ENCODE measurements around the gene PAK4. TPM values are rescaled to one million over a fixed set of nuclear protein-coding genes. Genes with fewer than 3 reads are reported as not detected.
"Not testable (repeated sequence)": the region's sequence is repeated elsewhere in the genome, so short reads cannot be mapped to it uniquely, and the experiment has no call there.

PAK4 gene
- total and polyA plus RNA-seq, 5 donors from 2014 or later, result 0.87 to 10.9 (median 1.8) TPM

GRCh38 chr19:39083983-39084731, 41.4 kb upstream of the PAK4 start, which contains the start of gene ACP7:
ACP7 (plus strand) TSS chr19:39084368; CDS start chr19:39085270, 902 bp downstream.
- peak within 1 kb of the TSS in 3 of 4 donors; percentile 68 to 74 (median 73) for H3K4me3 Mint-ChIP-seq
- H3K27me3 Mint-ChIP-seq, result peaks cover 76% of the 10 kb centered on the region
- Histone ChIP-seq H3K36me3 (ENCODE audit: control insufficient read depth, insufficient read depth, low read length) (no peaks in the 10 kb centered on the region), H3K4me3 (ENCODE audit: low read depth, low read length) (no peak within 1 kb of the TSS), H3K27me3 (ENCODE audit: control insufficient read depth, insufficient read depth, low read length) (peaks cover 25% of the 10 kb centered on the region), H3K4me1 (ENCODE audit: control insufficient read depth, insufficient read depth, low read length, poor library complexity, severe bottlenecking) (peaks cover 14% of the 10 kb centered on the region), H3K27ac (ENCODE audit: insufficient read depth, low read length, poor library complexity, severe bottlenecking) (no peak within 1 kb of the TSS), H3K9me3 (ENCODE audit: control insufficient read depth in 2 of 2, low read length in 2 of 2) (no peaks in the 10 kb centered on the region)
- no peaks in the 10 kb centered on the region for H3K9me3 Mint-ChIP-seq
- peak; percentile 43 to 56 for ATAC-seq (ENCODE audit: low read depth in 2 of 2)
- no peaks in the 10 kb centered on the region for H3K36me3 Mint-ChIP-seq
- H3K4me1 Mint-ChIP-seq, result peaks cover 0 to 29% (median 5%) of the 10 kb centered on the region in 4 donors
- peak in 1 of 3 donors; percentile 13 for DNase-seq
- H3K27ac Mint-ChIP-seq, result peak within 1 kb of the TSS in 2 of 3 donors; percentile 42 to 82

- Mint-ChIP-seq H3K9me3 (peaks cover 0 to 1% (median 0%) of the 10 kb centered on the region in 7 donors), H3K4me3 (peak overlapping the region in 2 of 4 donors; percentile 46 to 73), H3K27ac (no peak overlapping the region), H3K36me3 (no peaks in the 10 kb centered on the region), H3K27me3 (peaks cover 77% of the 10 kb centered on the region), H3K4me1 (peaks cover 0 to 29% (median 5%) of the 10 kb centered on the region in 4 donors)
- Histone ChIP-seq H3K9me3 (ENCODE audit: control insufficient read depth in 2 of 2, low read length in 2 of 2) (no peaks in the 10 kb centered on the region), H3K4me3 (ENCODE audit: low read depth, low read length) (no peak overlapping the region), H3K27me3 (ENCODE audit: control insufficient read depth, insufficient read depth, low read length) (peaks cover 27% of the 10 kb centered on the region), H3K36me3 (ENCODE audit: control insufficient read depth, insufficient read depth, low read length) (no peaks in the 10 kb centered on the region), H3K4me1 (ENCODE audit: control insufficient read depth, insufficient read depth, low read length, poor library complexity, severe bottlenecking) (peaks cover 14% of the 10 kb centered on the region), H3K27ac (ENCODE audit: insufficient read depth, low read length, poor library complexity, severe bottlenecking) (no peak overlapping the region)
- DNase-seq (no peak), ATAC-seq (ENCODE audit: low read depth in 2 of 2) (no peak)
These were observed 40.9 kb upstream of the PAK4 start for GRCh38 chr19:39084732-39085080.

GRCh38 chr19:39085392-39085791, 40.2 kb upstream of the PAK4 start:
- ATAC-seq (ENCODE audit: low read depth in 2 of 2) (no peak), DNase-seq (no peak)
- Mint-ChIP-seq H3K4me3 (peak overlapping the region in 2 of 4 donors; percentile 27 to 70), H3K27ac (peak overlapping the region in 1 of 3 donors; percentile 42), H3K27me3 (peaks cover 77% of the 10 kb centered on the region), H3K9me3 (peaks cover 0 to 1% (median 0%) of the 10 kb centered on the region in 7 donors), H3K4me1 (peaks cover 0 to 29% (median 5%) of the 10 kb centered on the region in 4 donors), H3K36me3 (no peaks in the 10 kb centered on the region)
- no peaks in the 10 kb centered on the region for H3K36me3 ChIP-seq (ENCODE audit: control insufficient read depth, insufficient read depth, low read length)
- H3K9me3 ChIP-seq (ENCODE audit: control insufficient read depth in 2 of 2, low read length in 2 of 2), result no peaks in the 10 kb centered on the region
- no peak overlapping the region for H3K27ac ChIP-seq (ENCODE audit: insufficient read depth, low read length, poor library complexity, severe bottlenecking)
- peaks cover 14% of the 10 kb centered on the region for H3K4me1 ChIP-seq (ENCODE audit: control insufficient read depth, insufficient read depth, low read length, poor library complexity, severe bottlenecking)
- H3K27me3 ChIP-seq (ENCODE audit: control insufficient read depth, insufficient read depth, low read length), result peaks cover 27% of the 10 kb centered on the region
- no peak overlapping the region for H3K4me3 ChIP-seq (ENCODE audit: low read depth, low read length)

DNA sequence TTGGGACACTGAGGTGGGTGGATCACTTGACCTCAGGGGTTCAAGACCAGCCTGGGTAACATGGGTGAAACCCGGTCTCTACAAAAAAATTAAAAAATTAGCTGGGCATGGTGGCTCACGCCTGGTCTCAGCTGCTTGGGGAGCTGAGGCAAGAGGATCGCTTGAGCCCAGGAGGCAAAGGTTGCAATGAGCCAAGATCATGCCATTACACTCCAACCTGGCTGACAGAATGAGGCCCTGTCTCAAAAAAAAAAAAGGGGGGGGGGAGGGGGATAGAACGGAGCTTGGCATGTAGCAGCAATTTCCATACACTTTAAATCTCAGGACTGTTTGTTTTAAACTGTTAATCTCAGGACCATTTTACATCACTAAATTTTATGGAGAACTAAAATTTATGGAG, 39.2 kb upstream of the PAK4 start:
- H3K9me3 Mint-ChIP-seq, result peaks cover 0 to 1% (median 0%) of the 10 kb centered on the region in 7 donors
- Histone ChIP-seq H3K27me3 (ENCODE audit: control insufficient read depth, insufficient read depth, low read length) (peaks cover 25% of the 10 kb centered on the region), H3K4me1 (ENCODE audit: control insufficient read depth, insufficient read depth, low read length, poor library complexity, severe bottlenecking) (peaks cover 14% of the 10 kb centered on the region), H3K36me3 (ENCODE audit: control insufficient read depth, insufficient read depth, low read length) (no peaks in the 10 kb centered on the region), H3K4me3 (ENCODE audit: low read depth, low read length) (no peak overlapping the region), H3K27ac (ENCODE audit: insufficient read depth, low read length, poor library complexity, severe bottlenecking) (no peak overlapping the region), H3K9me3 (ENCODE audit: control insufficient read depth in 2 of 2, low read length in 2 of 2) (no peaks in the 10 kb centered on the region)
- DNase-seq (no peak), ATAC-seq (ENCODE audit: low read depth in 2 of 2) (no peak)
- peaks cover 0 to 28% (median 5%) of the 10 kb centered on the region in 4 donors for H3K4me1 Mint-ChIP-seq
- H3K27ac Mint-ChIP-seq, result no peak overlapping the region
- peaks cover 71% of the 10 kb centered on the region for H3K27me3 Mint-ChIP-seq
- no peaks in the 10 kb centered on the region for H3K36me3 Mint-ChIP-seq
- H3K4me3 Mint-ChIP-seq, result no peak overlapping the region

- peak overlapping the region in 1 of 3 donors; percentile 11 for H3K27ac Mint-ChIP-seq
These were observed 37.5 kb upstream of the PAK4 start for GRCh38 chr19:39087907-39088686.

DNA sequence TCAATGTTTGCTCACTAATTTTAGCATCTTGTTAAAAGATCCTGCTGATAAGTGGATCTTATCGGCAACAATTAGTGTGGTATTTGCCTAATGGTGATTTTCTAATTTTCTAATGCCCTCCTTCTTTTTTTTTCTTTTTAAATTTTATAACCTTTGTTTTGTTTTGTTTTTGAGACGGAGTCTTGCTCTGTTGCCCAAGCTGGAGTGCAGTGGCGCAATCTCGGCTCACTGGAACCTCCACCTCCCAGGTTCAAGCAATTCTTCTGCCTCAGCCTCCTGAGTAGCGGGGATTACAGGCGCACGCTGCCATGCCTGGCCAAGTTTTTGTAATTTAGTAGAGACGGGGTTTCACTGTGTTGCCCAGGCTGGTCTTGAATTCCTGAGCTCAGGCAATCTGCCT, 35.6 kb upstream of the PAK4 start:
- not testable (repeated sequence) for H3K9me3 ChIP-seq (ENCODE audit: control insufficient read depth in 2 of 2, low read length in 2 of 2); H3K27ac Mint-ChIP-seq; H3K36me3 ChIP-seq (ENCODE audit: control insufficient read depth, insufficient read depth, low read length); H3K4me3 ChIP-seq (ENCODE audit: low read depth, low read length); DNase-seq; ATAC-seq (ENCODE audit: low read depth in 2 of 2); H3K4me1 ChIP-seq (ENCODE audit: control insufficient read depth, insufficient read depth, low read length, poor library complexity, severe bottlenecking); H3K4me3 Mint-ChIP-seq; H3K27ac ChIP-seq (ENCODE audit: insufficient read depth, low read length, poor library complexity, severe bottlenecking); H3K9me3 Mint-ChIP-seq; H3K27me3 ChIP-seq (ENCODE audit: control insufficient read depth, insufficient read depth, low read length); H3K4me1 Mint-ChIP-seq; H3K36me3 Mint-ChIP-seq
- H3K27me3 Mint-ChIP-seq, result peaks cover 66% of the 10 kb centered on the region

More at GRCh38 chr19:39087907-39088686, 37.5 kb upstream of the PAK4 start:
- Mint-ChIP-seq H3K4me3 (peak overlapping the region in 1 of 4 donors; percentile 32), H3K27me3 (peaks cover 68% of the 10 kb centered on the region), H3K9me3 (peaks cover 0 to 1% (median 0%) of the 10 kb centered on the region in 7 donors), H3K36me3 (no peaks in the 10 kb centered on the region), H3K4me1 (peaks cover 0 to 20% (median 4%) of the 10 kb centered on the region in 4 donors)
- Histone ChIP-seq H3K36me3 (ENCODE audit: control insufficient read depth, insufficient read depth, low read length) (no peaks in the 10 kb centered on the region), H3K27ac (ENCODE audit: insufficient read depth, low read length, poor library complexity, severe bottlenecking) (no peak overlapping the region), H3K9me3 (ENCODE audit: control insufficient read depth in 2 of 2, low read length in 2 of 2) (no peaks in the 10 kb centered on the region), H3K4me3 (ENCODE audit: low read depth, low read length) (no peak overlapping the region), H3K27me3 (ENCODE audit: control insufficient read depth, insufficient read depth, low read length) (peaks cover 15% of the 10 kb centered on the region), H3K4me1 (ENCODE audit: control insufficient read depth, insufficient read depth, low read length, poor library complexity, severe bottlenecking) (peaks cover 13% of the 10 kb centered on the region)
- ATAC-seq (ENCODE audit: low read depth in 2 of 2), result no peak
- DNase-seq, result no peak

DNA sequence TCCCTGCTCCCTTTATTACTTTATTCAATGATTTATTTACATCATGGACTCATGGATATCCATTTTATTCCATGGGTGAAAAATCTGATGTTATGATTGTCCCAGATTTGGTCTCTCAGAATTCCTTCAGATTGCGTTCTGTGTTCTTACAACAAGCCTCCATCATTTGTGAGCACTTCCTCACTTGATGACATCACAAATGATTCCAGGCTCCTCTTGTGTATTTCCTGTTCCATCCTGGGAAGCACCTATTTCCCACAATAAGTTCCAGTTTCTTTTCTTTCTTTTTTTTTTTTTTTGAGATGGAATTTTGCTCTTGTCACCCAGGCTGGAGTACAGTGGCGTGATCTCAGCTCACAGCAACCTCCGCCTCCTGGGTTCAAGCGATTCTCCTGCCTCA, 34.7 kb upstream of the PAK4 start:
- DNase-seq, result no peak
- Histone ChIP-seq H3K27me3 (ENCODE audit: control insufficient read depth, insufficient read depth, low read length) (peaks cover 3% of the 10 kb centered on the region), H3K36me3 (ENCODE audit: control insufficient read depth, insufficient read depth, low read length) (no peaks in the 10 kb centered on the region), H3K4me3 (ENCODE audit: low read depth, low read length) (no peak overlapping the region), H3K27ac (ENCODE audit: insufficient read depth, low read length, poor library complexity, severe bottlenecking) (no peak overlapping the region), H3K9me3 (ENCODE audit: control insufficient read depth in 2 of 2, low read length in 2 of 2) (no peaks in the 10 kb centered on the region), H3K4me1 (ENCODE audit: control insufficient read depth, insufficient read depth, low read length, poor library complexity, severe bottlenecking) (no peaks in the 10 kb centered on the region)
- Mint-ChIP-seq H3K27me3 (peaks cover 59% of the 10 kb centered on the region), H3K4me1 (peaks cover 0 to 4% (median 0%) of the 10 kb centered on the region in 4 donors), H3K36me3 (no peaks in the 10 kb centered on the region), H3K4me3 (no peak overlapping the region), H3K9me3 (peaks cover 0 to 1% (median 0%) of the 10 kb centered on the region in 7 donors), H3K27ac (no peak overlapping the region)
- ATAC-seq (ENCODE audit: low read depth in 2 of 2), result no peak

Measured in CD4-positive, CD25-positive, alpha-beta regulatory T cell (primary cell).